ENCODE data around the gene VPREB1.
"Not testable (repeated sequence)": the region's sequence is repeated elsewhere in the genome, so short reads cannot be mapped to it uniquely, and the experiment has no call there.

VPREB1 gene

GRCh38 chr22:22208652-22209051, 35.9 kb upstream of the VPREB1 start:
- DNase-seq (no peak), ATAC-seq (no peak)
- peak overlapping the region; percentile 17 to 21 for H3K27ac Mint-ChIP-seq
- H3K4me1 Mint-ChIP-seq, result peaks cover 40% of the 10 kb centered on the region
- peak overlapping the region; percentile 0 to 22 for H3K4me3 Mint-ChIP-seq
- H3K9me3 Mint-ChIP-seq, result no peaks in the 10 kb centered on the region
- H3K27me3 Mint-ChIP-seq, result no peaks in the 10 kb centered on the region

DNA sequence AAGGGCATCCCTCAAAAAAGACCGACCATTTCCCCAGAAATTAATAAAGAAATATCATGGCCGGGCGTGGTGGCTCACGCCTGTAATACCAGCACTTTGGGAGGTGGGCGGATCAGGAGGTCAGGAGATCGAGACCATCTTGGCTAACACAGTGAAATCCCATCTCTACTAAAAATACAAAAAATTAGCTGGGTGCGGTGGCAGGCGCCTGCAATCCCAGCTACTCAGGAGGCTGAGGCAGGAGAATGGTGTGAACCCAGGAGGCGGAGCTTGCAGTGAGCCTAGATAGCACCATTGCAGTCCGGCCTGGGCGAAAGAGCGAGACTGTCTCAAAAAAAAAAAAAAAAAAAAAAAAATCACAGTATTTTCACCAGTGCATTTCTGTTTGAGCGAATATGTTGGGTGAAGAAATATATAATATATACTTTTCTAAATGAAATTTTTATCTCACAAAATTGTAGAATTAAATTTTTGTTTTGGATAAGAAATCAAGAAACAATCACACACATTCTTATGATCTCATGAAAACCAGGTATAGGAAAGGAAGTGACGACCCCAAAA, 35.4 kb upstream of the VPREB1 start:
- H3K27me3 Mint-ChIP-seq, ATAC-seq, H3K9me3 Mint-ChIP-seq, H3K4me3 Mint-ChIP-seq, H3K27ac Mint-ChIP-seq, DNase-seq: not testable (repeated sequence)
- peaks cover 40% of the 10 kb centered on the region for H3K4me1 Mint-ChIP-seq

DNA sequence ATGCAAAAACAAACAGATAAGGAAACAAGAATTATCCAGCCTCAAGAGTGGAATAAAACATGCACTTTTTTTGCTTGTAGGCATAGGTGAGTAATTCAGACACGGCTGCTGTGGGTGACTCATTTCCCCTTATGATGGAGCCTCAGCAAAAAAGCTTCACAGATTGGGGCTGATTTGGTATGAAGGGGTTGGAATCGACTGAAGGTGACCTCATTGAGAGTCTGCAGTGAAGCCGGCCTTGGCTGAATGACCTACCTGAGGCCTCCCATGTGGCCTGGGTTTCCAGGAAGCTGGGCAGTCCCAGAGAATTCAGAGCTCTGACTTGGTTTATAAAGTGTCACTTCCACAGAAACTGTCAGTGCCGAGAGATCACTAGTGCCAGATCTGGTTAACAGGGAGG, 34.2 kb upstream of the VPREB1 start:
- H3K27ac Mint-ChIP-seq, result peak overlapping the region; percentile 92
- DNase-seq (peak; percentile 67 to 91), ATAC-seq (peak; percentile 94)
- peaks cover 41% of the 10 kb centered on the region for H3K4me1 Mint-ChIP-seq
- H3K4me3 Mint-ChIP-seq, result peak overlapping the region; percentile 66 to 67
- H3K27me3 Mint-ChIP-seq, result no peaks in the 10 kb centered on the region
- H3K9me3 Mint-ChIP-seq, result no peaks in the 10 kb centered on the region

GRCh38 chr22:22210889-22211833, 33.4 kb upstream of the VPREB1 start:
- H3K4me1 Mint-ChIP-seq, result peaks cover 48% of the 10 kb centered on the region
- no peak for DNase-seq
- ATAC-seq, result peak; percentile 72
- H3K27me3 Mint-ChIP-seq, result no peaks in the 10 kb centered on the region
- H3K4me3 Mint-ChIP-seq, result peak overlapping the region in 1 of 2 donors; percentile 66
- no peaks in the 10 kb centered on the region for H3K9me3 Mint-ChIP-seq
- peak overlapping the region; percentile 8 to 92 for H3K27ac Mint-ChIP-seq

DNA sequence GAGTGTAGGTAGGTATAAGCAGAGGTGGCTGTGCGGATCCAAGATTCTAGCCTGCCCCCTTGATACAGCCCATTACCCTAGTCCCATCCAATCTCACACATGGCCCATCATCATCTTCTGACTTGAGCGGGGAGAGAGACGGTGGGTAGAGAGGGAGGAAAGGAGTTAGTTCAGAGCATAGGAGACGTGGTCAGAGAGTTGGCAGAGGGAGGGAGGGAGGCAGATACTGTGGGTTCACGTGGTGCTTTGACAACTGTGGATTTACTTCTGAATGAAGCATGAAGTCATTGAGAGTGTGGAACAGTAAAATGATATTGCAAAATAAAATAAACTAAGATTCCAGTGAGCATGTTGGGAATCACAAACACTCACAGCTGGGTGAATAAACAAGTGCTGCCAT, 31.4 kb upstream of the VPREB1 start:
- no peak overlapping the region for H3K27ac Mint-ChIP-seq
- no peak overlapping the region for H3K4me3 Mint-ChIP-seq
- peaks cover 43% of the 10 kb centered on the region for H3K4me1 Mint-ChIP-seq
- ATAC-seq (no peak), DNase-seq (no peak)
- H3K27me3 Mint-ChIP-seq, result no peaks in the 10 kb centered on the region
- H3K9me3 Mint-ChIP-seq, result no peaks in the 10 kb centered on the region

- no peaks in the 10 kb centered on the region for H3K27me3 Mint-ChIP-seq
- ATAC-seq, result no peak
- H3K4me3 Mint-ChIP-seq, result no peak overlapping the region
- DNase-seq, result no peak
- H3K4me1 Mint-ChIP-seq, result peaks cover 29% of the 10 kb centered on the region
- H3K9me3 Mint-ChIP-seq, result no peaks in the 10 kb centered on the region
- peak overlapping the region in 1 of 2 donors; percentile 69 for H3K27ac Mint-ChIP-seq
Measured at GRCh38 chr22:22214819-22215329, 29.7 kb upstream of the VPREB1 start.

DNA sequence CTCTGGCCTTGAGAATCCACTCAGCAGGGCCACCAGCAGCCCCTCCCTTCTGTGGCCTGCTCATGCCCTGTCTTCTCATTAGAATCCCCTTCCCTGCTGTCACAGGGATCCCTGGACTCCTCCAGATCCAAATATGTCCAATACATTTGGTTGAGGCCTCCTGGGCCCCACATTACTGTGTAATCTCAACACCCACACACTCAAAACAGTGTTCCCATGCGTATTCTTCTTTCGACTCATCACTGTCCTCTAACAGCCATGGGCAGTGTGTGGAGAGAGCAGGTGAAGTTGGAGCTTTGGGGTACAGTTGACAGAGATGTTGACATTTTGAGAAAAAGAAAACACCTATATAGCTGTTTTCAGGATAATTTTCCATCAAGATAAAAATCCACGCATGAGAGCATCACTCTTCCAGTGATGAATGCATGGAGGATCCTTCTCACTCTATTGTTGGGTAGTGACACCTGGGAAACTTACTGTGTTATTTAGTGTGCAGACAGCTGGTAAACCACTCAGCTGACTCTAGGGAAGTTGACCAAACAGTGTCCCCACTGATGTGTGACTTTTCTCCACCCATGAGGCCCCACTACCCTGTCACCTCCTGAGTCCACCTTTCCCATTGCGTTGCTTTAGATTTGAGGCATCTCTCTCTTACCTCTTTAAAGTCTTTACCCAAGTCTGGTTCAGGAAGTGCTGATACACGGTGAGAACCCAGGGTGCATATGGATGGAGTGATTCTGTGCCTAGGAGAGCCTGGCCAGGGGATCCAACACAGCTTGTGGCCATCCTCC, 28.7 kb upstream of the VPREB1 start:
- peak; percentile 30 for ATAC-seq

DNA sequence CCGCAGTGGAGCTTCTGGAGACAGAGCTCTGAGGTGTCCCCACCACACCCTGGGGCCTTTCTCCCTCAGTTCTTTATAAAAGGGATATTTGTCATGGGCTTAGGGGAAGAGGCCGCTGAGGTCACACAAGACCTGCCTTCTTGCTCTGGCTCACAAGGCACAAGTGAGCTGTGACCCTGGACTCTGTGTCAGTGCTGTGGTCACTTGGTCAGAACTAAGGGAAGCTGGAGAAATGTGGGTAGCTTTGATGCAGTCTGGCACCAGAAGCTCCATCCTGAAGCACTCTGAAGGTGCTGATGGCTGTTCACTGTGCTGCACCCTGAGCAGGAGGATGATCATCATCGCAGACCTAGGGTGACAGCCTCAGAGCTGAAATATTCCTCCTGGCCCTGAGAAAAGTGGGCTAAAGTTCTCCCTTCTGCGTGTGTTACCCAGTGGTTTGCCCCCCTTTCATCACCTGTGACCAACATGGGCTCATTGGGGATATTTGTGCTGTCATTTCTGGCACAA, 28.1 kb upstream of the VPREB1 start:
- Mint-ChIP-seq H3K4me1 (peaks cover 13% of the 10 kb centered on the region), H3K4me3 (no peak overlapping the region), H3K27ac (no peak overlapping the region), H3K27me3 (no peaks in the 10 kb centered on the region), H3K9me3 (no peaks in the 10 kb centered on the region)
- ATAC-seq, result peak; percentile 64
- no peak for DNase-seq

More for the DNA sequence above, 28.7 kb upstream of the VPREB1 start:
- H3K27ac Mint-ChIP-seq, result no peak overlapping the region
- H3K9me3 Mint-ChIP-seq, result no peaks in the 10 kb centered on the region
- no peaks in the 10 kb centered on the region for H3K27me3 Mint-ChIP-seq
- no peak overlapping the region for H3K4me3 Mint-ChIP-seq
- H3K4me1 Mint-ChIP-seq, result peaks cover 19% of the 10 kb centered on the region
- DNase-seq, result no peak

- ATAC-seq (no peak), DNase-seq (no peak)
- Mint-ChIP-seq H3K27ac (no peak overlapping the region), H3K27me3 (no peaks in the 10 kb centered on the region), H3K9me3 (no peaks in the 10 kb centered on the region), H3K4me1 (peaks cover 11% of the 10 kb centered on the region), H3K4me3 (no peak overlapping the region)
Measured at GRCh38 chr22:22218302-22218701, 26.3 kb upstream of the VPREB1 start.

GRCh38 chr22:22219140-22219996, 25.2 kb upstream of the VPREB1 start:
- Mint-ChIP-seq H3K9me3 (no peaks in the 10 kb centered on the region), H3K27me3 (no peaks in the 10 kb centered on the region)
- ATAC-seq, result no peak

DNA sequence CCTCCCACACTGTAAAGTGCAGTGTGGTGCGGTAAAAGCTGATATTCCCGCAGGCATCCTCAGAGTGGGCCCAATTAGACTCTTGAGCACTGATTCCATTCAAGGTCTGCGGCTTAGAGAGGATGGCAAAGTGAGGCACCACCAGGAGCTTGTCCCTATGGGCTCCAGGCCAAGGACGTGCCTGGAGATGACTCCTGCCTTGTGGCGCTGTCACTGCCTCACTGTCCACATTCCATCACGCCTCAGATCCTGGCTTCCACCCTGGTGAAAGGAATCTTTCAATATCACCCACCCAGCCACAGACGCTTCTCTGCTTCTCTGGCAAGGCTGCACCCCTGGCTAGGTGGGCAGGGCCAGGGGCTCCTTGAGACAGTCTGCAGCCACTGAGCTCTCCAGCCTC, 23.5 kb upstream of the VPREB1 start:
- H3K27me3 Mint-ChIP-seq, result not testable (repeated sequence)

More at GRCh38 chr22:22219140-22219996, 25.2 kb upstream of the VPREB1 start:
- H3K4me3 Mint-ChIP-seq, result no peak overlapping the region
- H3K4me1 Mint-ChIP-seq, result peaks cover 11% of the 10 kb centered on the region
- H3K27ac Mint-ChIP-seq, result no peak overlapping the region
- no peak for DNase-seq

DNA sequence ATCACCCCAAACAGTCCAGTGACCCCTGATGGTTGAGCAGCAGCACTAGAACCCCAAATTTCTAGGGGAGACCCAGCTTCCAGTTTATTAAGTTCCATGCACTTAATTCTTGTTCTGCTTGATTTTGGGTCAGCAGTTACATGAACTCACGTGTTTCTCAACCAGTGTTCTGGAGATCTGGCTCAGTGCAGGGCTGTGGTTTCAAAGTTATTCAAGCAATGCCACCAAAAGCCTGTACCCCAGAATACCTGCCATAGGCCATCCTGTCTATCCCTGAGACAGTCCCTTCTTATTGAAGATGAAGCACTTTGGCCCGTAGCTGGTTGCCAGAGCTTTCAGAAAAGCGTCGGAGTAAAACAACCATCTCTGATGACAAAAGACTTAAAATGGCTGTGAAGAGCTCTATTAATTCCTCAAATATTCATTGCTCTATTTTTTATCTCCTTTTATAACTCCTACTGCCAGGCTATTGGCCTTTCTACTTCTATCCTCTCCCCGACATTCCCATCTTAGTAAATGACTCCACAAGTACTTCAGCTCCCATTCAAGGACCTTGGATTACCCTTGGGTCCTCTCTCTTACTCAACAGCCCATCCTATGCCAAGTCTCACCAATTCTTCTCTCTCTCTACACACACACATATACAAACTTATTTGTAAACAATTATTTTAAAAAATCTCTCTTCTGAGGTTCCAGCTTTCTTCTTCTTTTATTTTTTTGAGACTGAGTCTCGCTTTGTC, 18.0 kb upstream of the VPREB1 start:
- DNase-seq (no peak), ATAC-seq (no peak)
- Mint-ChIP-seq H3K27ac (no peak overlapping the region), H3K9me3 (no peaks in the 10 kb centered on the region), H3K4me3 (no peak overlapping the region), H3K4me1 (no peaks in the 10 kb centered on the region), H3K27me3 (peaks cover 17% of the 10 kb centered on the region)

More for the DNA sequence above, 23.5 kb upstream of the VPREB1 start:
- H3K4me3 Mint-ChIP-seq, H3K4me1 Mint-ChIP-seq, ATAC-seq, H3K27ac Mint-ChIP-seq, DNase-seq, H3K9me3 Mint-ChIP-seq: not testable (repeated sequence)

DNA sequence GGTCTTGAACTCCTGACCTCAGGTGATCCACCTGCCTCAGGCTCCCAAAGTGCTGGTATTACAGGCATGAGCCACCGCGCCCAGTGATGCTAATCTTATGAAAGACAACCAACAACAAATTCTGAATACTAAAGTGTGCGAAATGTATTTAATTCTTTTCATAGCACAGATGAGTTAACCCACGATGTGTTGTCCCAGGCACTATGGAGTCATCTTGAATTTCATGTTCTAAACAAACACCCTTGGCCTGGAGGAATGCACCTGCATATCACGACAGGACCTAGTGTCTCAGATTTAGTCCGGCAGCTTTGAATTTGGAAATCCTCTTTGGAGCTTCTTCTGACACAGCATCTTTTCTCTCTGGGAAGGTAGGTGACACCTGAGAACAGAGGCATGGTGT, 16.2 kb upstream of the VPREB1 start:
- no peaks in the 10 kb centered on the region for H3K4me1 Mint-ChIP-seq
- H3K27ac Mint-ChIP-seq, result no peak overlapping the region
- ATAC-seq (no peak), DNase-seq (no peak)
- no peak overlapping the region for H3K4me3 Mint-ChIP-seq
- H3K9me3 Mint-ChIP-seq, result no peaks in the 10 kb centered on the region
- H3K27me3 Mint-ChIP-seq, result peaks cover 17% of the 10 kb centered on the region

DNA sequence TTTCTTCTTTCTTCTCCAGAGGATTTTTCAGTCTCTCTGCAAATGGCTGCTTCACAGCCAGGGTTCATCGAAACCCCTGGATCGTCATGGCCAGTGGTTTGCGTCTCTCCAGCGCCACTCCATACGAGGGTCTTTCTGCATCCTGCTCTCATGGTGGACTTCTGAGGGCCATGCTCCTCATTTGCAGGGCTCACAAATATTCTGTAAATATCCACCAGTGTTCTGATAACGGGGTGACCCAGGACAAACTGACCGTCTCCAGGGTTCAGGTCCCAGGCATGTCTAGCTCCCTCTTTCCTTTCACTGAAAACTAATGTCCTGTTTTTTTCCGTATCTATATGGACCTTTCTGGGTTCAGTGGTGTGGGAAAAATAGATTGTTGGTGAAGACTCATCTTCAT, 15.7 kb upstream of the VPREB1 start:
- Mint-ChIP-seq H3K4me1 (peaks cover 3% of the 10 kb centered on the region), H3K9me3 (no peaks in the 10 kb centered on the region), H3K27ac (no peak overlapping the region), H3K4me3 (no peak overlapping the region), H3K27me3 (peaks cover 17% of the 10 kb centered on the region)
- ATAC-seq (no peak), DNase-seq (no peak)

Data from stimulated activated naive CD8-positive, alpha-beta T cell treated with anti-CD3 and anti-CD28 coated beads, Interleukin-15, amount 100 ng/mL, for 72 hours (primary cell).